Spleen (tissue), 7 donors: Measurements from ENCODE around the gene SCN10A.

Experiments used
- CTCF ChIP-seq, 11 experiments: fragments of 200-600 bp in 7 of 11; fragments of 450-650 bp in 4 of 11; sonication (generic) in 4 of 11; IDR thresholded peaks in 8 of 11; conservative IDR thresholded peaks in 3 of 11; 1 replicate in 7 of 11; 2 replicates in 4 of 11; pipeline versions ENCODE4 v1.4.0 to v1.8.0; 2016 to 2021; ENCODE audit warnings: antibody characterized with exemption in 11 of 11, inconsistent platforms in 4 of 11, mild to moderate bottlenecking in 1 of 11
- POLR2A ChIP-seq, 3 donors: fragments of 450-650 bp; IDR thresholded peaks; one replicate each; pipeline ENCODE4 v1.5.1; 2017; ENCODE audit warnings: antibody characterized with exemption in 3 of 3, mild to moderate bottlenecking in 1 of 3
- POLR2AphosphoS5 ChIP-seq, 3 donors: sonication (generic); formaldehyde crosslinking; IDR thresholded peaks; one replicate each; pipeline ENCODE4 v1.5.1; 2017; ENCODE audit warnings: antibody characterized with exemption in 3 of 3
- donor health status: DM: no; HTN: no; CAD: no; lungs with moderate emphysema.
- donor health status: DM: no; HTN: no; CAD: no.
- donor health status: DM: no; HTN: no; CAD: no.

- TF ChIP-seq CTCF (IDR thresholded peaks at IDR 0.05 in 8 of 11, conservative IDR thresholded peaks at IDR 0.05 in 3 of 11) (no peak), POLR2AphosphoS5 (IDR thresholded peaks at IDR 0.05) (no peak), POLR2A (IDR thresholded peaks at IDR 0.05) (no peak)
Measured at GRCh38 chr3:38793721-38794120, 22.3 kb downstream of the SCN10A start.
